ENCODE measurements around the gene BFSP1.

BFSP1 gene

DNA sequence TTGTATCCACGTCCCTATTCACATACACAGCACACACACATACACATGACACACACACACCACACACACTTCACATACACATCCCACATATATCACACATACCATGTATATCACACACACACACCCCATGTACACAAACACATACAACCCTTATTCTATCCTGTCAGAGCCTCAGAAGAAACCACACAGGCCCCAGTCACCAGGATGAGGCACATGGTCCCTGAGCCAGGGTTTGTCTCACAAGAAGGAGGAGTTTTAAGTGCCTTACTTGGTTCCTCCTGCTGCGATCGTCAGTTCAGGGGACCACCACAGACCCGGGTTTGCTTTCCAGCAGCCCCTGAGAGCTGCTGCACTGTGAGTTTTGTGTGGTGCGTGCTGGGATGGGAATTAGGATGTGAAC, 23.6 kb downstream of the BFSP1 start:
- ATAC-seq: no peak
- TF ChIP-seq TCF4 (CRISPR knock-in tag; IDR thresholded peaks at IDR 0.05; ENCODE audit: borderline replicate concordance): no peak
- TF ChIP-seq ARNTL (CRISPR knock-in tag; IDR thresholded peaks at IDR 0.05; ENCODE audit: borderline replicate concordance, low read depth): no peak
- TF ChIP-seq ZNF8 (CRISPR knock-in tag; IDR thresholded peaks at IDR 0.05): no peak
- no peak for TF ChIP-seq SNAI2 (CRISPR knock-in tag; IDR thresholded peaks at IDR 0.05)
- no peak for TF ChIP-seq ESRRG (CRISPR knock-in tag; IDR thresholded peaks at IDR 0.05)
- no peak for TF ChIP-seq GLIS3 (CRISPR knock-in tag; IDR thresholded peaks at IDR 0.05)
- TF ChIP-seq ZFP30 (CRISPR knock-in tag; IDR thresholded peaks at IDR 0.05): no peak
- no peak for TF ChIP-seq PPARA (CRISPR knock-in tag; IDR thresholded peaks at IDR 0.05; ENCODE audit: borderline replicate concordance)
- TF ChIP-seq RARB (CRISPR knock-in tag; IDR thresholded peaks at IDR 0.05): no peak
- TF ChIP-seq, protein P1, sequence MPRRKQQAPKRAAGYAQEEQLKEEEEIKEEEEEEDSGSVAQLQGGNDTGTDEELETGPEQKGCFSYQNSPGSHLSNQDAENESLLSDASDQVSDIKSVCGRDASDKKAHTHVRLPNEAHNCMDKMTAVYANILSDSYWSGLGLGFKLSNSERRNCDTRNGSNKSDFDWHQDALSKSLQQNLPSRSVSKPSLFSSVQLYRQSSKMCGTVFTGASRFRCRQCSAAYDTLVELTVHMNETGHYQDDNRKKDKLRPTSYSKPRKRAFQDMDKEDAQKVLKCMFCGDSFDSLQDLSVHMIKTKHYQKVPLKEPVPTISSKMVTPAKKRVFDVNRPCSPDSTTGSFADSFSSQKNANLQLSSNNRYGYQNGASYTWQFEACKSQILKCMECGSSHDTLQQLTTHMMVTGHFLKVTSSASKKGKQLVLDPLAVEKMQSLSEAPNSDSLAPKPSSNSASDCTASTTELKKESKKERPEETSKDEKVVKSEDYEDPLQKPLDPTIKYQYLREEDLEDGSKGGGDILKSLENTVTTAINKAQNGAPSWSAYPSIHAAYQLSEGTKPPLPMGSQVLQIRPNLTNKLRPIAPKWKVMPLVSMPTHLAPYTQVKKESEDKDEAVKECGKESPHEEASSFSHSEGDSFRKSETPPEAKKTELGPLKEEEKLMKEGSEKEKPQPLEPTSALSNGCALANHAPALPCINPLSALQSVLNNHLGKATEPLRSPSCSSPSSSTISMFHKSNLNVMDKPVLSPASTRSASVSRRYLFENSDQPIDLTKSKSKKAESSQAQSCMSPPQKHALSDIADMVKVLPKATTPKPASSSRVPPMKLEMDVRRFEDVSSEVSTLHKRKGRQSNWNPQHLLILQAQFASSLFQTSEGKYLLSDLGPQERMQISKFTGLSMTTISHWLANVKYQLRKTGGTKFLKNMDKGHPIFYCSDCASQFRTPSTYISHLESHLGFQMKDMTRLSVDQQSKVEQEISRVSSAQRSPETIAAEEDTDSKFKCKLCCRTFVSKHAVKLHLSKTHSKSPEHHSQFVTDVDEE (CRISPR knock-in tag; IDR thresholded peaks at IDR 0.05): no peak
- TF ChIP-seq, protein P2, sequence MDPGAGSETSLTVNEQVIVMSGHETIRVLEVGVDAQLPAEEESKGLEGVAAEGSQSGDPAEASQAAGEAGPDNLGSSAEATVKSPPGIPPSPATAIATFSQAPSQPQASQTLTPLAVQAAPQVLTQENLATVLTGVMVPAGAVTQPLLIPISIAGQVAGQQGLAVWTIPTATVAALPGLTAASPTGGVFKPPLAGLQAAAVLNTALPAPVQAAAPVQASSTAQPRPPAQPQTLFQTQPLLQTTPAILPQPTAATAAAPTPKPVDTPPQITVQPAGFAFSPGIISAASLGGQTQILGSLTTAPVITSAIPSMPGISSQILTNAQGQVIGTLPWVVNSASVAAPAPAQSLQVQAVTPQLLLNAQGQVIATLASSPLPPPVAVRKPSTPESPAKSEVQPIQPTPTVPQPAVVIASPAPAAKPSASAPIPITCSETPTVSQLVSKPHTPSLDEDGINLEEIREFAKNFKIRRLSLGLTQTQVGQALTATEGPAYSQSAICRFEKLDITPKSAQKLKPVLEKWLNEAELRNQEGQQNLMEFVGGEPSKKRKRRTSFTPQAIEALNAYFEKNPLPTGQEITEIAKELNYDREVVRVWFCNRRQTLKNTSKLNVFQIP (CRISPR knock-in tag; IDR thresholded peaks at IDR 0.05; ENCODE audit: borderline replicate concordance, low read depth): no peak
- TF ChIP-seq ZFP3 (CRISPR knock-in tag; IDR thresholded peaks at IDR 0.05): no peak
- no peak for TF ChIP-seq ZC3H10 (CRISPR knock-in tag; IDR thresholded peaks at IDR 0.05)
- TF ChIP-seq, protein P3, sequence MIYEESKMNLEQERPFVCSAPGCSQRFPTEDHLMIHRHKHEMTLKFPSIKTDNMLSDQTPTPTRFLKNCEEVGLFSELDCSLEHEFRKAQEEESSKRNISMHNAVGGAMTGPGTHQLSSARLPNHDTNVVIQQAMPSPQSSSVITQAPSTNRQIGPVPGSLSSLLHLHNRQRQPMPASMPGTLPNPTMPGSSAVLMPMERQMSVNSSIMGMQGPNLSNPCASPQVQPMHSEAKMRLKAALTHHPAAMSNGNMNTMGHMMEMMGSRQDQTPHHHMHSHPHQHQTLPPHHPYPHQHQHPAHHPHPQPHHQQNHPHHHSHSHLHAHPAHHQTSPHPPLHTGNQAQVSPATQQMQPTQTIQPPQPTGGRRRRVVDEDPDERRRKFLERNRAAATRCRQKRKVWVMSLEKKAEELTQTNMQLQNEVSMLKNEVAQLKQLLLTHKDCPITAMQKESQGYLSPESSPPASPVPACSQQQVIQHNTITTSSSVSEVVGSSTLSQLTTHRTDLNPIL (CRISPR knock-in tag; IDR thresholded peaks at IDR 0.05; ENCODE audit: low read depth): no peak
- no peak for TF ChIP-seq ISL1 (CRISPR knock-in tag; IDR thresholded peaks at IDR 0.05)
- no peak for TF ChIP-seq CSDC2 (CRISPR knock-in tag; IDR thresholded peaks at IDR 0.05)

DNA sequence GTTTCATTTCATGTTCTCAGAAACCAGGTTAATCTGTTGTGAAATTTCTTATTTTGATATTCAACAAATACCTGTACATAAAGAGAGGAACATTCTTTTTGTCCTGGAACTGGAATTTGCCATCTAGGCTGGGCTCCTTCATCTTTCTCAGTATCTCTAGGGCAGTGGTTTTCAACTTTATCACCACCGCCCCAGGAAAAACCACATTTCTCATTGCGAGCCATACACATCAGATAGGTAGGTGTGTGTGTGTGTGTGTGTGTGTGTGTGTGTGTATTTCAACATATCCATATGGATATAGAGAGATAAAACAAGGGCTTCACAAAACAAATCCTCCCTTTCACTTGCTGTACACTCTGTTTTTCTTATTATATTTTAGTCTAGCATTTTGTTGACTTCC, 24.1 kb downstream of the BFSP1 start:
- TF ChIP-seq ZNF70 (CRISPR knock-in tag; IDR thresholded peaks at IDR 0.05) (no peak), ZFP30 (CRISPR knock-in tag; IDR thresholded peaks at IDR 0.05) (no peak), GLIS3 (CRISPR knock-in tag; IDR thresholded peaks at IDR 0.05) (no peak), RARB (CRISPR knock-in tag; IDR thresholded peaks at IDR 0.05) (no peak), ZNF565 (CRISPR knock-in tag; conservative IDR thresholded peaks at IDR 0.05; ENCODE audit: low read depth) (no peak), CSDC2 (CRISPR knock-in tag; IDR thresholded peaks at IDR 0.05) (no peak), ZC3H10 (CRISPR knock-in tag; IDR thresholded peaks at IDR 0.05) (no peak), ESRRG (CRISPR knock-in tag; IDR thresholded peaks at IDR 0.05) (no peak), TOX (CRISPR knock-in tag; IDR thresholded peaks at IDR 0.05; ENCODE audit: borderline replicate concordance) (no peak), SNAI2 (CRISPR knock-in tag; IDR thresholded peaks at IDR 0.05) (no peak), OSR1 (CRISPR knock-in tag; IDR thresholded peaks at IDR 0.05) (no peak), ISL1 (CRISPR knock-in tag; IDR thresholded peaks at IDR 0.05) (no peak), PPARA (CRISPR knock-in tag; IDR thresholded peaks at IDR 0.05; ENCODE audit: borderline replicate concordance) (no peak), ZFP3 (CRISPR knock-in tag; IDR thresholded peaks at IDR 0.05) (no peak), CSRNP3 (CRISPR knock-in tag; IDR thresholded peaks at IDR 0.05) (no peak), PATZ1 (CRISPR knock-in tag; IDR thresholded peaks at IDR 0.05; ENCODE audit: borderline replicate concordance) (no peak)
- TF ChIP-seq, protein P1 (CRISPR knock-in tag; IDR thresholded peaks at IDR 0.05): no peak
- no peak for ATAC-seq

Data from SK-N-SH treated with all-trans-retinoic acid at 6 μM for 48 hours (cell line).